ENCODE data around the gene MICB. TPM values are rescaled to one million over a fixed set of nuclear protein-coding genes. Genes with fewer than 3 reads are reported as not detected.

The MICB gene
- total and polyA plus RNA-seq, 2 of the 8 experiments (the other 6 are each of a cell fraction or from before 2014, with no cell fraction given), result 16.2 to 25.3 TPM

- 91% methylated on average over 7 of the region's 7 CpGs; no CpG with 5 or more reads in 1 of the 2 experiments for WGBS, 2 experiments (ENCODE audit: extremely low coverage in 1 of 2, insufficient coverage in 1 of 2, insufficient read length in 1 of 2, insufficient replicate concordance in 2 of 2, low coverage in 1 of 2, low lambda C conversion rate in 2 of 2, missing lambda C conversion rate in 1 of 2)
These were observed 33.2 kb downstream of the MICB start for GRCh38 chr6:31531162-31531561.

More at GRCh38 chr6:31531162-31531561, 33.2 kb downstream of the MICB start:
- no peak overlapping the region for H3K18ac ChIP-seq (ENCODE audit: extremely low read depth, low read length)
- no peak overlapping the region for H3K27ac ChIP-seq (ENCODE audit: low read depth, low read length)
- H3K4ac ChIP-seq (replicated peaks; ENCODE audit: insufficient read length, low read depth, low read length), result no peak overlapping the region
- no peak overlapping the region for H3K23ac ChIP-seq (ENCODE audit: insufficient read length)
- H3K14ac ChIP-seq (ENCODE audit: insufficient read length), result no peak overlapping the region
- no peak overlapping the region for H3K56ac ChIP-seq (replicated peaks; ENCODE audit: insufficient read length, low read depth, low read length)
- H4K5ac ChIP-seq (ENCODE audit: insufficient read length, low read depth, low read length), result no peak overlapping the region
- no peak overlapping the region for H3K9ac ChIP-seq (replicated peaks in 1 of 4; ENCODE audit: extremely low read depth in 1 of 4, low read depth in 3 of 4, low read length in 3 of 4)
- TF ChIP-seq SRF (IDR thresholded peaks at IDR 0.05; ENCODE audit: low read depth, low read length) (no peak), CHD2 (IDR thresholded peaks at IDR 0.05; ENCODE audit: low read length) (no peak), RAD21 (IDR thresholded peaks at IDR 0.05 in 1 of 2, conservative IDR thresholded peaks at IDR 0.05 in 1 of 2; ENCODE audit: low read depth in 2 of 2, low read length in 2 of 2) (no peak), SP4 (IDR thresholded peaks at IDR 0.05; ENCODE audit: low read length) (no peak), HDAC6 (IDR thresholded peaks at IDR 0.05; ENCODE audit: low read depth, low read length) (no peak), POU5F1 (IDR thresholded peaks at IDR 0.05; ENCODE audit: low read depth, low read length) (no peak), HDAC2 (IDR thresholded peaks at IDR 0.05; ENCODE audit: borderline replicate concordance in 1 of 2, low read depth in 2 of 2, low read length in 2 of 2) (no peak), BACH1 (IDR thresholded peaks at IDR 0.05; ENCODE audit: low read length) (no peak), EP300 (IDR thresholded peaks at IDR 0.05; ENCODE audit: borderline replicate concordance in 1 of 2, low read depth in 2 of 2, low read length in 2 of 2) (no peak), YY1 (IDR thresholded peaks at IDR 0.05; ENCODE audit: low read depth, low read length) (no peak)
- H3K36me3 ChIP-seq (ENCODE audit: control insufficient read depth in 2 of 4, insufficient read depth in 4 of 4, low read length in 3 of 4), result peaks cover 54 to 70% (median 61%) of the 10 kb centered on the region in 4 experiments
- no peak overlapping the region for H4K91ac ChIP-seq (replicated peaks; ENCODE audit: insufficient read length, low read length)
- H3K23me2 ChIP-seq (ENCODE audit: low read depth, low read length), result no peaks in the 10 kb centered on the region
- peaks cover 29 to 41% of the 10 kb centered on the region in 2 experiments for H4K20me1 ChIP-seq (replicated peaks in 1 of 2; ENCODE audit: control insufficient read depth in 1 of 2, insufficient read depth in 2 of 2, low read length in 2 of 2)
- peaks cover 0 to 19% of the 10 kb centered on the region in 2 experiments; a peak in 2 of 4 replicates for H3K79me2 ChIP-seq (ENCODE audit: control insufficient read depth in 1 of 2, insufficient read depth in 2 of 2, low read length in 2 of 2)
- H2AK5ac ChIP-seq (ENCODE audit: low read depth, low read length), result no peak overlapping the region
- H2BK12ac ChIP-seq (ENCODE audit: low read depth, low read length), result no peak overlapping the region
- DNase-seq (ENCODE audit: low read depth in 1 of 2, low spot score in 2 of 2), result no peak
- H3K4me3 ChIP-seq (ENCODE audit: extremely low read depth in 1 of 4, insufficient read depth in 2 of 4, low read depth in 3 of 4, low read length in 4 of 4), result no peak overlapping the region
- ChIA-PET CTCF (ENCODE audit: partially characterized antibody) (interaction anchor here (1.4 to 1.8 kb wide), 4 partner anchors 15 to 67 kb away, joined by 3 to 6 read pairs (median 4); partner anchors contain the start of gene ATP6V1G2), POLR2A (ENCODE audit: partially characterized antibody) (interaction anchor here (0.9 to 18.4 kb wide), 21 partner anchors 8 to 359 kb away, joined by 3 to 428 read pairs (median 5); partner anchors contain the start of genes ATP6V1G2, BAG6, DDX39B and NFKBIL1)
- H2BK15ac ChIP-seq (ENCODE audit: low read length), result no peak overlapping the region
- H2BK120ac ChIP-seq (replicated peaks; ENCODE audit: low read depth, low read length), result no peak overlapping the region
- H3K27me3 ChIP-seq (replicated peaks in 1 of 4; ENCODE audit: control insufficient read depth in 3 of 4, extremely low read depth in 1 of 4, insufficient read depth in 3 of 4, low read length in 3 of 4), result no peaks in the 10 kb centered on the region
- H3K4me2 ChIP-seq (ENCODE audit: insufficient read depth in 1 of 2, low read depth in 2 of 2, low read length in 2 of 2), result no peak overlapping the region
- H2AFZ ChIP-seq (ENCODE audit: low read length), result no peak overlapping the region
- H3K9me3 ChIP-seq (ENCODE audit: insufficient read depth in 2 of 2, low read depth in 1 of 2, low read length in 1 of 2), result no peaks in the 10 kb centered on the region
- H2BK5ac ChIP-seq (ENCODE audit: low read depth, low read length), result no peak overlapping the region
- H3K4me1 ChIP-seq (replicated peaks in 1 of 4; ENCODE audit: control insufficient read depth in 3 of 4, insufficient read depth in 4 of 4, low read length in 3 of 4), result peaks cover 1 to 5% (median 4%) of the 10 kb centered on the region in 4 experiments; a peak in 4 of 7 replicates
- H4K8ac ChIP-seq (ENCODE audit: extremely low read depth, insufficient read depth, low read length), result no peak overlapping the region
- no peak overlapping the region for H2BK20ac ChIP-seq (ENCODE audit: low read length)
- FAIRE-seq, result no peak
- H3K79me1 ChIP-seq (ENCODE audit: low read depth, low read length), result peaks cover 10% of the 10 kb centered on the region; the same call in 1 of the 2 replicates
